K562 (cell line): Measurements from ENCODE around the gene MORF4L1. TPM values are rescaled to one million over a fixed set of nuclear protein-coding genes. Genes with fewer than 3 reads are reported as not detected.

Experiments
- ATAC-seq: fragments of 200-7000 bp; cut with Tn5 transposase; 3 replicates; pipeline ENCODE4 v1.9.1; 2020; ENCODE audit warnings: moderate library complexity
- BruUV-seq: library from RNA; stranded (reverse); fragments of 400-500 nt; replicated peaks from 2 replicates; lab custom pipeline; 2021; lab: Mats Ljungman, UMichigan
- CTCF ChIA-PET: fragments of 300-600 bp; formaldehyde crosslinking; extraction: SDS; loops from one replicate; lab custom pipeline; 2021; ENCODE audit warnings: low intra/inter-chr PET ratio; lab: Yijun Ruan, JAX
- POLR2A ChIA-PET: fragments of 300-600, 350-650 bp; sonication (Branson Sonifier 250); formaldehyde crosslinking; extraction: SDS; loops from one replicate; lab custom pipeline; 2021; ENCODE audit warnings: antibody characterized with exemption, inconsistent platforms; lab: Yijun Ruan, JAX
- DNase-seq, 4 experiments: peaks; one replicate each; pipeline versions ENCODE4 v3.0.0 to v3.0.0-alpha.2; 2011 to 2018; ENCODE audit warnings: low spot score in 3 of 4, mixed read lengths in 3 of 4; ENCODE audit errors: extremely low read depth in 1 of 4
- FAIRE-seq: peaks from 2 replicates; lab custom pipeline; 2011; peaks lifted over from hg19 to GRCh38; lab: Jason Lieb, UNC
- H2AFZ ChIP-seq: 2 replicates; pipeline ENCODE4 v1.6.0; 2011; ENCODE audit warnings: low read depth, low read length, control low read depth, inconsistent platforms
- H3K27ac ChIP-seq: fragments of 200-600 bp; 3 replicates; pipeline ENCODE4 v1.8.0; 2011; ENCODE audit warnings: low read depth, mild to moderate bottlenecking, control low read depth, inconsistent platforms, low read length, moderate library complexity, mixed read lengths; ENCODE audit errors: extremely low read depth
- H3K27me3 ChIP-seq, 2 experiments: fragments of 300-600 bp in 1 of 2; 2 replicates in 1 of 2; 3 replicates in 1 of 2; pipeline versions ENCODE4 v1.6.0 to v1.8.0; 2011; ENCODE audit warnings: inconsistent platforms in 2 of 2, low read length in 2 of 2, mild to moderate bottlenecking in 1 of 2, mixed read lengths in 1 of 2, moderate library complexity in 1 of 2; ENCODE audit not compliant: control insufficient read depth in 2 of 2, insufficient read depth in 2 of 2
- H3K36me3 ChIP-seq: fragments of 300-600 bp; 3 replicates; pipeline ENCODE4 v1.8.0; 2011; ENCODE audit warnings: mild to moderate bottlenecking, low read length, inconsistent platforms; ENCODE audit not compliant: control insufficient read depth, insufficient read depth
- H3K4me1 ChIP-seq, 2 experiments: fragments of 200-600 bp in 1 of 2; replicated peaks in 1 of 2; 2 replicates in 1 of 2; 3 replicates in 1 of 2; pipeline versions ENCODE4 v1.5.1 to v1.8.0; 2011; ENCODE audit warnings: inconsistent platforms in 2 of 2, low read length in 2 of 2, mild to moderate bottlenecking in 1 of 2, mixed read lengths in 1 of 2, moderate library complexity in 1 of 2; ENCODE audit not compliant: control insufficient read depth in 2 of 2, insufficient read depth in 2 of 2
- H3K4me2 ChIP-seq: 2 replicates; pipeline ENCODE4 v1.6.1; 2011; ENCODE audit warnings: low read length, control low read depth, inconsistent platforms, mixed read lengths; ENCODE audit not compliant: insufficient read depth
- H3K4me3 ChIP-seq: fragments of 200-600 bp; sonication (generic), shearing (Covaris generic); 2 replicates; pipeline ENCODE4 v1.5.1; 2016; ENCODE audit warnings: control low read depth, inconsistent platforms
- H3K79me2 ChIP-seq: fragments of 200-600 bp; 3 replicates; pipeline ENCODE4 v1.8.0; 2011; ENCODE audit warnings: low read length, inconsistent platforms; ENCODE audit not compliant: control insufficient read depth, insufficient read depth
- H3K9ac ChIP-seq, 2 experiments: 2 replicates each; pipeline versions ENCODE4 v1.6.0 to v1.6.1; 2011; ENCODE audit warnings: low read depth in 2 of 2, low read length in 2 of 2, control low read depth in 1 of 2, inconsistent platforms in 1 of 2, mild to moderate bottlenecking in 1 of 2, mixed read lengths in 1 of 2; ENCODE audit not compliant: insufficient read depth in 1 of 2
- H3K9me1 ChIP-seq: one replicate; pipeline ENCODE4 v1.6.0; 2011; ENCODE audit warnings: inconsistent platforms, mild to moderate bottlenecking, low read length, moderate library complexity; ENCODE audit not compliant: control insufficient read depth, insufficient read depth
- H3K9me3 ChIP-seq: replicated peaks from 2 replicates; pipeline ENCODE4 v1.5.1; 2011; ENCODE audit warnings: low read depth, low read length, inconsistent platforms; ENCODE audit not compliant: control insufficient read depth, insufficient read depth
- H4K20me1 ChIP-seq: replicated peaks from 2 replicates; pipeline ENCODE4 v1.6.1; 2011; ENCODE audit warnings: low read length, inconsistent platforms, mixed read lengths; ENCODE audit not compliant: control insufficient read depth, insufficient read depth
- C11orf30 ChIP-seq: fragments of 450-650 bp; IDR thresholded peaks from 2 replicates; pipeline ENCODE4 v1.6.1; 2016; ENCODE audit warnings: low read depth, mild to moderate bottlenecking
- FOS ChIP-seq: IDR thresholded peaks from 3 replicates; pipeline ENCODE4 v1.6.1; 2011; ENCODE audit not compliant: insufficient read length; ENCODE audit errors: extremely low read depth
- MCM3 ChIP-seq: fragments of 450-650 bp; IDR thresholded peaks from 2 replicates; pipeline ENCODE4 v1.6.1; 2016
- OTX1 ChIP-seq: fragments of 450-650 bp; formaldehyde crosslinking; IDR thresholded peaks from 2 replicates; pipeline ENCODE4 v1.4.0; 2022; ENCODE audit warnings: mild to moderate bottlenecking
- POLR2G ChIP-seq: fragments of 200-400 bp; formaldehyde crosslinking; IDR thresholded peaks from 2 replicates; pipeline ENCODE4 v1.6.1; 2017; ENCODE audit warnings: low read depth, mild to moderate bottlenecking, antibody characterized with exemption, low read length, moderate library complexity
- RBFOX2 ChIP-seq: fragments of 200-400 bp; formaldehyde crosslinking; IDR thresholded peaks from 2 replicates; pipeline ENCODE4 v1.6.1; 2017; ENCODE audit warnings: low read depth, mild to moderate bottlenecking, low read length, moderate library complexity
- RBM22 ChIP-seq: fragments of 200-400 bp; formaldehyde crosslinking; IDR thresholded peaks from 2 replicates; pipeline ENCODE4 v1.6.1; 2018; ENCODE audit warnings: low read length, low read depth; ENCODE audit not compliant: poor library complexity, severe bottlenecking
- SRSF3 ChIP-seq: fragments of 200-400 bp; formaldehyde crosslinking; IDR thresholded peaks from 2 replicates; pipeline ENCODE4 v1.6.1; 2016; ENCODE audit warnings: mild to moderate bottlenecking, low read length, moderate library complexity; ENCODE audit not compliant: insufficient read depth
- ZBTB33 ChIP-seq: sonication (generic); formaldehyde crosslinking; IDR thresholded peaks from 2 replicates; pipeline ENCODE4 v1.8.1; 2023; ENCODE audit warnings: mild to moderate bottlenecking, missing genetic modification reagents
- ZNF407 ChIP-seq: fragments of 450-650 bp; IDR thresholded peaks from 2 replicates; pipeline ENCODE4 v1.6.1; 2016; ENCODE audit warnings: low read depth
- ZNF785 ChIP-seq: fragments of 250-450 bp; sonication (Bioruptor Pico); IDR thresholded peaks from 2 replicates; pipeline ENCODE4 v1.4.0; 2020; ENCODE audit warnings: mild to moderate bottlenecking
- WGBS: fragments of 100-300 bp; shearing (Covaris generic); methylation state at CpG from one replicate; pipeline ENCODE4 v1.1.6; 2016; ENCODE audit warnings: low coverage, mixed read lengths; ENCODE audit not compliant: insufficient coverage; ENCODE audit errors: missing lambda C conversion rate; 5-methylcytosine and 5-hydroxymethylcytosine counted together
- in situ Hi-C: fragments of 300-500 bp; cut with MboI; formaldehyde crosslinking; loops from 4 replicates; pipeline ENCODE4 v1.15.0; 2018; ENCODE audit warnings: inconsistent platforms, mixed read lengths
- intact Hi-C: fragments of 100-400 bp; cut with micrococcal nuclease; formaldehyde crosslinking; loops from 2 replicates; pipeline ENCODE4 v1.14.2; 2022
- polyA plus RNA-seq, 8 experiments: library from polyadenylated mRNA; depleted of rRNA in 4 of 8; stranded (reverse) in 5 of 8; unstranded in 3 of 8; fragments of >200 nt; fragmentation: Nextera tagmentation in 2 of 8; fragmentation: Illumina TruSeq in 1 of 8; extraction: Ambion mirVana in 2 of 8; extraction: Trizol in 1 of 8; gene quantifications; 2 replicates each; pipeline versions ENCODE4 v1.2.1 to v1.2.3, GENCODE V29; 2011 to 2014; ENCODE audit warnings: inconsistent platforms in 1 of 8, missing spikeins in 1 of 8
- total RNA-seq, 7 experiments: library from RNA; depleted of rRNA in 6 of 7; stranded (reverse); fragments of >200 nt in 6 of 7; fragmentation: Illumina TruSeq in 2 of 7; extraction: Trizol in 2 of 7; gene quantifications; 2 replicates each; pipeline versions ENCODE4 v1.2.1 to v1.2.3, GENCODE V29; 2011 to 2021; ENCODE audit warnings: low replicate concordance in 1 of 7

The MORF4L1 gene
- total and polyA plus RNA-seq, 9 of the 15 experiments (the other 6 are each of a cell fraction or from before 2014, with no cell fraction given) = 127 to 615 (median 281) TPM

GRCh38 chr15:78921940-78922339 is 49.2 kb downstream of the MORF4L1 start:
- no peaks in the 10 kb centered on the region for H3K27me3 ChIP-seq
- no peak overlapping the region for H3K4me3 ChIP-seq
- CTCF ChIA-PET = no interaction called here
- H3K27ac ChIP-seq = no peak overlapping the region
- H3K4me2 ChIP-seq = no peak overlapping the region
- no peaks in the 10 kb centered on the region for H3K9me3 ChIP-seq
- H4K20me1 ChIP-seq = no peaks in the 10 kb centered on the region
- H3K9ac ChIP-seq = no peak overlapping the region
- peaks cover 81% of the 10 kb centered on the region for H3K36me3 ChIP-seq
- intact Hi-C loops = no loop called here
- no peaks in the 10 kb centered on the region for H3K9me1 ChIP-seq
- DNase-seq (no peak), ATAC-seq (no peak; the same call in 2 of the 3 replicates), FAIRE-seq (no peak)
- peaks cover under 1 to 3% of the 10 kb centered on the region in 2 experiments; a peak in 3 of 5 replicates for H3K4me1 ChIP-seq
- no peaks in the 10 kb centered on the region for H3K79me2 ChIP-seq
- H2AFZ ChIP-seq = no peak overlapping the region
- POLR2A ChIA-PET = interaction anchor here (0.6 to 1.7 kb wide), 9 partner anchors 9 to 1100 kb away, joined by 3 to 6 read pairs (median 3); no protein-coding TSS in a partner anchor
- in situ Hi-C loops = no loop called here
- BruUV-seq = no TSS peak
- WGBS = 89% methylated on average over 12 of the region's 14 CpGs
- TF ChIP-seq POLR2G (peak; percentile 68), RBFOX2 (peak; percentile 43), ZBTB33 (CRISPR knock-in tag) (0 out of 2 replicates have a peak, but pooled peaks have one; percentile 25), C11orf30 (no peak), ZNF785 (CRISPR knock-in tag) (no peak), ZNF407 (no peak), MCM3 (no peak), SRSF3 (no peak), RBM22 (peak; percentile 69), FOS (no peak), OTX1 (no peak)
